GM12878 (cell line): ENCODE measurements around the gene TLL2.

Experiments used
- POLR2A ChIP-seq: IDR thresholded peaks from 2 replicates; pipeline ENCODE4 v1.6.1; 2011; ENCODE audit warnings: low read depth, mild to moderate bottlenecking, low read length
- SRF ChIP-seq, 2 experiments: IDR thresholded peaks; 2 replicates each; pipeline ENCODE4 v1.6.1; 2011; ENCODE audit warnings: low read depth in 2 of 2, low read length in 2 of 2, mild to moderate bottlenecking in 1 of 2, moderate library complexity in 1 of 2
- TF ChIP-seq, protein P1 (sequence below), 3 experiments: IDR thresholded peaks in 2 of 3; conservative IDR thresholded peaks in 1 of 3; 2 replicates each; pipeline ENCODE4 v1.5.1; 2011; ENCODE audit warnings: low read depth in 3 of 3, low read length in 3 of 3, mild to moderate bottlenecking in 3 of 3, control low read depth in 2 of 3, moderate library complexity in 2 of 3, inconsistent platforms in 1 of 3, mixed read lengths in 1 of 3; ENCODE audit not compliant: control insufficient read depth in 2 of 3, insufficient read depth in 1 of 3; ENCODE audit errors: extremely low read depth in 1 of 3

DNA sequence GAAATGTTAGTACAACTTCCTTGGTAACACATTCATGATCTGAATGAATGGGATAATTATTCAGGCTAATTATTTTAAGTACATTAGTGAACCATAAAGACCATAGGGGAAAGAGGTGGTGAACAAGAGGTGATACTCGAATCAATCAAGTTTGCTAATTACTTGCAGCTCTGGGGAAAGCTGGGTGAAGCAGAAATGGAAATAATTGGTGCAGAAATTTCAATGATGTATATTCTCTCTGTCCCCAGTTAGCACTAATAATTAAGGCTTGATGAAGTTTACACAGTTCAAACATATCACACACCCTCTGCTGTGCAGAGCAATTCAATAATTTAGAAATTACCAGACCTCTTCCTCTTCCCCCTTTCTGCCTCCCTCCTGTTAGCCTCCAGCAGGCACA is 105.5 kb downstream of the TLL2 start:
- TF ChIP-seq, protein P1, sequence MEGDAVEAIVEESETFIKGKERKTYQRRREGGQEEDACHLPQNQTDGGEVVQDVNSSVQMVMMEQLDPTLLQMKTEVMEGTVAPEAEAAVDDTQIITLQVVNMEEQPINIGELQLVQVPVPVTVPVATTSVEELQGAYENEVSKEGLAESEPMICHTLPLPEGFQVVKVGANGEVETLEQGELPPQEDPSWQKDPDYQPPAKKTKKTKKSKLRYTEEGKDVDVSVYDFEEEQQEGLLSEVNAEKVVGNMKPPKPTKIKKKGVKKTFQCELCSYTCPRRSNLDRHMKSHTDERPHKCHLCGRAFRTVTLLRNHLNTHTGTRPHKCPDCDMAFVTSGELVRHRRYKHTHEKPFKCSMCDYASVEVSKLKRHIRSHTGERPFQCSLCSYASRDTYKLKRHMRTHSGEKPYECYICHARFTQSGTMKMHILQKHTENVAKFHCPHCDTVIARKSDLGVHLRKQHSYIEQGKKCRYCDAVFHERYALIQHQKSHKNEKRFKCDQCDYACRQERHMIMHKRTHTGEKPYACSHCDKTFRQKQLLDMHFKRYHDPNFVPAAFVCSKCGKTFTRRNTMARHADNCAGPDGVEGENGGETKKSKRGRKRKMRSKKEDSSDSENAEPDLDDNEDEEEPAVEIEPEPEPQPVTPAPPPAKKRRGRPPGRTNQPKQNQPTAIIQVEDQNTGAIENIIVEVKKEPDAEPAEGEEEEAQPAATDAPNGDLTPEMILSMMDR (IDR thresholded peaks at IDR 0.05 in 2 of 3, conservative IDR thresholded peaks at IDR 0.05 in 1 of 3; ENCODE audit: control insufficient read depth in 2 of 3, extremely low read depth in 1 of 3, insufficient read depth in 1 of 3, low read depth in 3 of 3, low read length in 3 of 3) = no peak
- TF ChIP-seq POLR2A (no peak), SRF (IDR thresholded peaks at IDR 0.05; ENCODE audit: low read depth in 2 of 2, low read length in 2 of 2) (no peak)
